Heart left ventricle (tissue), 16 donors: ENCODE measurements around the gene ZSCAN10. TPM values are rescaled to one million over a fixed set of nuclear protein-coding genes. Genes with fewer than 3 reads are reported as not detected.

ENCODE experiments used
- ATAC-seq, 4 donors: fragments of 200-7000 bp; cut with Tn5 transposase; one replicate each; pipeline ENCODE4 v1.9.1; 2020 to 2022; ENCODE audit warnings: moderate library complexity in 4 of 4, mild to moderate bottlenecking in 3 of 4, moderate number of reproducible peaks in 1 of 4
- DNase-seq, 5 donors: peaks; one replicate each; pipeline ENCODE4 v3.0.0-alpha.2; 2020
- H3K27ac ChIP-seq, 12 donors: fragments of 200-600 bp; sonication (generic) in 4 of 12; one replicate each; pipeline versions ENCODE4 v1.5.0 to v1.8.0; 2016 to 2022; ENCODE audit warnings: mild to moderate bottlenecking in 2 of 12
- H3K27me3 ChIP-seq, 9 donors: fragments of 200-600 bp; sonication (generic) in 2 of 9; one replicate each; pipeline versions ENCODE4 v1.5.1 to v1.8.0; 2016 to 2022; ENCODE audit warnings: mild to moderate bottlenecking in 3 of 9
- H3K36me3 ChIP-seq, 9 donors: fragments of 200-600 bp; sonication (generic) in 2 of 9; one replicate each; pipeline versions ENCODE4 v1.5.0 to v1.8.0; 2018 to 2022; ENCODE audit warnings: mild to moderate bottlenecking in 2 of 9
- H3K4me1 ChIP-seq, 12 donors: fragments of 200-600 bp; sonication (generic) in 4 of 12; one replicate each; pipeline versions ENCODE4 v1.5.0 to v1.8.0; 2016 to 2022; ENCODE audit warnings: mild to moderate bottlenecking in 3 of 12
- H3K4me3 ChIP-seq, 12 donors: fragments of 200-600 bp; sonication (generic) in 4 of 12; one replicate each; pipeline versions ENCODE4 v1.5.0 to v1.8.0; 2017 to 2022; ENCODE audit warnings: mild to moderate bottlenecking in 9 of 12, moderate library complexity in 4 of 12
- H3K9me3 ChIP-seq, 12 donors: fragments of 200-600 bp; sonication (generic) in 4 of 12; one replicate each; pipeline versions ENCODE4 v1.5.0 to v1.8.0; 2016 to 2022; ENCODE audit warnings: mild to moderate bottlenecking in 1 of 12
- POLR2A ChIP-seq, 2 donors: fragments of 450-650 bp; IDR thresholded peaks; one replicate each; pipeline ENCODE4 v1.6.1; 2017; ENCODE audit warnings: antibody characterized with exemption in 2 of 2, mild to moderate bottlenecking in 2 of 2, moderate library complexity in 2 of 2
- WGBS, 4 donors: extraction: QIAGEN DNeasy Blood & Tissue Kit in 2 of 4; methylation state at CpG; one replicate each; pipeline versions ENCODE4 v1.1.5 to v1.1.7; 2013 to 2018; 5-methylcytosine and 5-hydroxymethylcytosine counted together
- intact Hi-C, 10 donors: fragments of 100-400 bp; cut with DNase I; formaldehyde crosslinking; loops; one replicate each; pipeline versions ENCODE4 v1.11.1 to v1.14.2; 2022
- long read RNA-seq, 3 donors: library from polyadenylated mRNA; unstranded; transcript quantifications; one replicate each; pipeline ENCODE4 v2.0.0, GENCODE V29; 2020 to 2021
- polyA plus RNA-seq, 2 donors: library from polyadenylated mRNA; stranded (reverse); fragments of 200-250 nt; gene quantifications; one replicate each; pipeline ENCODE4 v1.2.3, GENCODE V29; 2013
- total RNA-seq, 9 donors: library from RNA; depleted of rRNA in 2 of 9; stranded (reverse); fragments of >200 nt in 2 of 9; fragmentation: NEBNext Ultra II Directional in 3 of 9; extraction: Animal tissue kit (Norgen Biotek cat#: 25700) in 3 of 9; gene quantifications; one replicate each; pipeline versions ENCODE4 v1.1.0 to v1.2.4, GENCODE V29; 2016 to 2023
- TF ChIP-seq, protein P1 (sequence below), 12 donors: fragments of 200-600 bp; sonication (generic) in 4 of 12; IDR thresholded peaks; one replicate each; pipeline versions ENCODE4 v1.5.0 to v1.8.0; 2018 to 2022; ENCODE audit warnings: antibody characterized with exemption in 12 of 12, mild to moderate bottlenecking in 5 of 12
- donor health status: ischemic (EF 13 %, LVEDD 7.1; RV severe dilation, severe dysfunction).
- donor health status: healthy with polysubstance abuse.
- donor health status: DM: no; HTN: yes; CAD: no.
- donor health status: DM: no; HTN: no; CAD: no.
- donor health status: ischemic (EF 25% LVEDD 6.9; RV normal size, moderate dysfunction).
- donor health status: ischemic (EF 25% LVEDD 5.7; RV mildly dilated, moderate dysfunction).
- donor health status: healthy.
- donor health status: DM: yes; HTN: yes; CAD: no.
- donor health status: ischemic (EF 35%, LVEDD 5.7; RV mildly dilated, moderate dysfunction).
- donor health status: nonischemic (EF 11% LVEDD 7.7; RV severe dilation, severe dysfunction).
- donor health status: DM: yes; HTN: yes; CAD: no.
- donor health status: PGD.
- donor health status: ischemic (EF 29% LVEDD 5.4; RV normal size, mild dysfunction).
- donor health status: nonischemic (EF 23%, LVEDD 6.1; RV moderate dilation, normal function).

The ZSCAN10 gene
- total RNA-seq, result not detected
- polyA plus RNA-seq, result not detected
- long read RNA-seq, donor 1, result 0 reads
- long read RNA-seq, donor 2, result 0 reads
- long read RNA-seq, donor 3, result 0 reads

DNA sequence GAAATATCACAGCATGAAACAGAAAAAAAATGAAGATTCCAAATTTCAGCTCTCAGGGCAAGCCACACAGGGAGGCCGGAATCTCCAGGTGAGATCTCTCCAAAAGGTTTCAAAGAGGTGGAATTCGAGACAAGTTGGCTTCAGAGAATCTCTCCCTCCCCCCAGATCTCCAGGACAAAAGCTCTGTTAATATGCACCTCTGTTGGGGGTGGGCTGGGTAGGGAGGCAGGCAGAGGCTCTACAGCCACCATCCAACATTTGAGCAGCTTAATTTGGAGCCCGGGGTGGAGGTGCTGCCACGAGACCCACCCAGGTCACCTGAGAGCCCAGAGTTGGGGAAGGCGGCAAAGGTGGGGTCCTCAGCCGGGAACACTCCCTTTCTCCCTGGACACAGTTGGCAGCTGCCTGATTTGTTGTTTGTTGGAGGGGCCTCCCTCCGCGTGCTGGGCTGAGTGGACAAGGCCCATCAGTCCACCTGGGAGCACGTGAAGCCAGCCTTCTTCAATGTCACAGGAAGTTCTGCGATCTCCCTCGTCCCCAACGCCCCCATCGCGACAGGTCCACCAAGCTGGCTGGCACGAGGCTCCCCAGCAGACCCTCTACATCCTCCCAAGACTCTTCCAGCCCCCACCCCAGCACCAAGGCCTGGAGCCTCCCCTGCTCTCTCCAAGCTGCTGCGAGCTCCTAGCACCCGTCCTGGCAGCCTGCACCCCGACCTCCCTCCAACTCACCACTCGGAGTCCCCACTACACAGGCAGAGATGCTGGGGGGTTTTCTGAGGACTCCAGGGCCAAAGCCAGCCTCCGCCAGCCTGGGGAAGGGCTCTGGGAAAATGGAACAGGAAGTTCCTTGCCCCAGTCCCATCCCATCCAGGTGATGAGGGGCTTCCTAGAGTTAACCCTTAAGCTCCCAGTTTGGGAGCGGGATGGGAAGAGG is at the start of gene ZSCAN10:
TSS of gene ZSCAN10 (minus strand) at position 836 of the 936 bp plus-strand sequence. CDS start 6,357 bp downstream, outside the sequence.
- ATAC-seq (no peak), DNase-seq (peak in 1 of 5 donors; percentile 46)
- Histone ChIP-seq H3K4me1 (peaks cover 9 to 48% (median 23%) of the 10 kb centered on the region in 12 donors), H3K27ac (peak within 1 kb of the TSS in 9 of 12 donors; percentile 36 to 88 (median 57)), H3K9me3 (no peaks in the 10 kb centered on the region), H3K27me3 (no peaks in the 10 kb centered on the region), H3K4me3 (peak within 1 kb of the TSS in 9 of 12 donors; percentile 17 to 40 (median 31)), H3K36me3 (no peaks in the 10 kb centered on the region)
- TF ChIP-seq, protein P1, sequence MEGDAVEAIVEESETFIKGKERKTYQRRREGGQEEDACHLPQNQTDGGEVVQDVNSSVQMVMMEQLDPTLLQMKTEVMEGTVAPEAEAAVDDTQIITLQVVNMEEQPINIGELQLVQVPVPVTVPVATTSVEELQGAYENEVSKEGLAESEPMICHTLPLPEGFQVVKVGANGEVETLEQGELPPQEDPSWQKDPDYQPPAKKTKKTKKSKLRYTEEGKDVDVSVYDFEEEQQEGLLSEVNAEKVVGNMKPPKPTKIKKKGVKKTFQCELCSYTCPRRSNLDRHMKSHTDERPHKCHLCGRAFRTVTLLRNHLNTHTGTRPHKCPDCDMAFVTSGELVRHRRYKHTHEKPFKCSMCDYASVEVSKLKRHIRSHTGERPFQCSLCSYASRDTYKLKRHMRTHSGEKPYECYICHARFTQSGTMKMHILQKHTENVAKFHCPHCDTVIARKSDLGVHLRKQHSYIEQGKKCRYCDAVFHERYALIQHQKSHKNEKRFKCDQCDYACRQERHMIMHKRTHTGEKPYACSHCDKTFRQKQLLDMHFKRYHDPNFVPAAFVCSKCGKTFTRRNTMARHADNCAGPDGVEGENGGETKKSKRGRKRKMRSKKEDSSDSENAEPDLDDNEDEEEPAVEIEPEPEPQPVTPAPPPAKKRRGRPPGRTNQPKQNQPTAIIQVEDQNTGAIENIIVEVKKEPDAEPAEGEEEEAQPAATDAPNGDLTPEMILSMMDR (IDR thresholded peaks at IDR 0.05), result no peak
- TF ChIP-seq POLR2A (IDR thresholded peaks at IDR 0.05), result no peak
- 38 to 51% (median 47%) methylated on average over 15 to 21 of the region's 21 CpGs for WGBS, 4 donors
- intact Hi-C loops, result loop anchor here in 2 of 10 donors (5.0 kb wide), 2 partner anchors 36 to 69 kb away; no protein-coding TSS in a partner anchor

DNA sequence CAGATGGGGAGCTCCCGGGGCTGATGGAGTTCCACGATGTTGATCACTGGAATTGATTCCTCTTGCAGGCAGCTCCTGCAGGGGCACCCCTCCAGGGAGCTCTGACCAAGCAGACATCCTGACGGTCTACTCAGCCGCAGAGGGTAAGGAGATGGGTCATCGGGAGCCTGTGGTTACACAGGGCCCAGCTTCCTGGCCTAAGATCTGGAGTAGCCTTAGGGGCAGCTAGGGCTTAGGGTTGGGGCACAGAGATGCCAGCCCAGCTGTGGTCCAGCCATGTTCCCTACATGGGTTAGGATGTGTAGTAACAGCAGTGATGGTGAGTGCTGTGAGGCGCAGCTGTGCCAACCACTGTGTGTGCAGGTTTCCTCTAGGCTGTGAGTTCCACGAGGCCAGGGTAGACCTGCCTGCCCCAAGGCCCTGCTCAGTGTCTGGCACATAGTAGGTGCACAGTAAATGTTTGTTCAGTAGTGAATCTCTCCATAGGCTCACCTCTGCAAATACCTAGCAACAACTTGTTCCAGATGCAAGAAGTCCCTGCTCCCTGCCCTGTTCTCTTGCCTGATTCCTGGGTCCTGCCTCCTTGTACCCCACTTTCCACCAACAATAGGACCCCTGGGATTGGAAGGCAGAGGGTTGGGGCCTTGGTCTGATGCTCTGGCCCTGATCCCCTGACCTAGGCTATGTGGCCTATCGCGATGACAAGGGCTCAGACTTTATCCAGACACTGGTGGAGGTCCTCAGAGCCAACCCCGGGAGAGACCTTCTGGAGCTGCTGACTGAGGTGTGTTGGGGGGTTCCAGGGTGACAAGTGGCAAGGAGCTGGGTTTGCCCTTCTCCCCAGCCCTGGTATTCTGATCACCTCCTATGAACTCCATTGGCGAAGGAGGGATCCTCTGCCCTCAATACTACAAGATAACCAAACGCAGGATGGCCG is 49.4 kb upstream of the ZSCAN10 start:
- H3K9me3 ChIP-seq, result no peaks in the 10 kb centered on the region
- WGBS, 4 donors, result 92 to 96% (median 92%) methylated on average over 11 to 13 of the region's 13 CpGs
- DNase-seq (no peak), ATAC-seq (no peak)
- TF ChIP-seq, protein P1 (IDR thresholded peaks at IDR 0.05), result no peak
- no peak for TF ChIP-seq POLR2A (IDR thresholded peaks at IDR 0.05)
- intact Hi-C loops, result no loop called here
- no peak overlapping the region for H3K4me3 ChIP-seq
- H3K36me3 ChIP-seq, result no peaks in the 10 kb centered on the region
- peaks cover 0 to 51% (median 21%) of the 10 kb centered on the region in 12 donors for H3K4me1 ChIP-seq
- no peaks in the 10 kb centered on the region for H3K27me3 ChIP-seq
- peak overlapping the region in 3 of 12 donors; percentile 85 to 91 (median 87) for H3K27ac ChIP-seq

DNA sequence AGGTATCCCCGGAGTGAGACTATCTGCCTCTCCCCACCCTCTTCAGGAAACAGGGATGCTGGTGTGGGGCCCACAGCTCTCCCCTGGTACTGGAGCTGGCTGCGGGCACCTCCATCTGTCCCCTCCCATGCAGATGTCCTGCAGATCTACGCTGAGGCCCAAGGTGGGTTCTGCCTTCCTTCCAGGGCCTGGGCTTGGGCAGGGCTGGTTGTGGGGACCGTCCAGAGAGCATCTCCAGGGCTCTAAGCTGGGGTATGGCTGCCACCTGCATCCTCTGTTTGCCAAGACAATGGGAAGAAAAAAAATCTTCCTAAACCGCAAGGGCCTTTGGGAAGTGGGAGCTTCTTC is 48.6 kb upstream of the ZSCAN10 start:
- Histone ChIP-seq H3K9me3 (no peaks in the 10 kb centered on the region), H3K36me3 (peaks cover 0 to 3% (median 0%) of the 10 kb centered on the region in 9 donors), H3K27me3 (no peaks in the 10 kb centered on the region), H3K4me3 (no peak overlapping the region), H3K4me1 (peaks cover 2 to 59% (median 25%) of the 10 kb centered on the region in 12 donors), H3K27ac (no peak overlapping the region)
- intact Hi-C loops, result no loop called here
- DNase-seq (no peak), ATAC-seq (no peak)
- TF ChIP-seq POLR2A (IDR thresholded peaks at IDR 0.05), result no peak
- TF ChIP-seq, protein P1 (IDR thresholded peaks at IDR 0.05), result no peak
- 90 to 94% (median 93%) methylated on average over 4 to 5 of the region's 5 CpGs for WGBS, 4 donors
